ENCODE measurements around the gene CLEC4G. TPM values are rescaled to one million over a fixed set of nuclear protein-coding genes. Genes with fewer than 3 reads are reported as not detected.

Gene CLEC4G
- total and polyA plus RNA-seq, 2 of the 8 experiments (the other 6 are each of a cell fraction or from before 2014, with no cell fraction given), result 0.35 to 2.9 TPM

- no peaks in the 10 kb centered on the region for H3K23me2 ChIP-seq (ENCODE audit: low read depth, low read length)
- no peak overlapping the region for H2BK5ac ChIP-seq (ENCODE audit: low read depth, low read length)
- no peaks in the 10 kb centered on the region for H3K27me3 ChIP-seq (replicated peaks in 1 of 4; ENCODE audit: control insufficient read depth in 3 of 4, extremely low read depth in 1 of 4, insufficient read depth in 3 of 4, low read length in 3 of 4)
- peaks cover 0 to 2% of the 10 kb centered on the region in 2 experiments; a peak in 1 of 4 replicates for H3K9me3 ChIP-seq (ENCODE audit: insufficient read depth in 2 of 2, low read depth in 1 of 2, low read length in 1 of 2)
- no peak overlapping the region for H2AFZ ChIP-seq (ENCODE audit: low read length)
- CTCF ChIA-PET (ENCODE audit: partially characterized antibody), result interaction anchor here (0.7 kb wide), 1 partner anchor 116 kb away, joined by 6 read pairs; no protein-coding TSS in a partner anchor
- H3K27ac ChIP-seq (ENCODE audit: low read depth, low read length), result no peak overlapping the region
- no peak overlapping the region for H2BK20ac ChIP-seq (ENCODE audit: low read length)
- POLR2A ChIA-PET (ENCODE audit: partially characterized antibody), result no interaction called here
- no peak overlapping the region for H2AK5ac ChIP-seq (ENCODE audit: low read depth, low read length)
- H3K18ac ChIP-seq (ENCODE audit: extremely low read depth, low read length), result no peak overlapping the region
- no peak overlapping the region for H3K9ac ChIP-seq (replicated peaks in 1 of 4; ENCODE audit: extremely low read depth in 1 of 4, low read depth in 3 of 4, low read length in 3 of 4)
- no peak overlapping the region for H3K4me2 ChIP-seq (ENCODE audit: insufficient read depth in 1 of 2, low read depth in 2 of 2, low read length in 2 of 2)
- H4K8ac ChIP-seq (ENCODE audit: extremely low read depth, insufficient read depth, low read length), result no peak overlapping the region
- H2BK15ac ChIP-seq (ENCODE audit: low read length), result no peak overlapping the region
- no peak overlapping the region for H3K4me3 ChIP-seq (ENCODE audit: extremely low read depth in 1 of 4, insufficient read depth in 2 of 4, low read depth in 3 of 4, low read length in 4 of 4)
- no peak overlapping the region for H3K14ac ChIP-seq (ENCODE audit: insufficient read length)
- H3K36me3 ChIP-seq (ENCODE audit: control insufficient read depth in 2 of 4, insufficient read depth in 4 of 4, low read length in 3 of 4), result no peaks in the 10 kb centered on the region
- H3K4ac ChIP-seq (replicated peaks; ENCODE audit: insufficient read length, low read depth, low read length), result no peak overlapping the region
- FAIRE-seq, result no peak
- no peak overlapping the region for H3K23ac ChIP-seq (ENCODE audit: insufficient read length)
- no peaks in the 10 kb centered on the region for H3K79me2 ChIP-seq (ENCODE audit: control insufficient read depth in 1 of 2, insufficient read depth in 2 of 2, low read length in 2 of 2)
- H2BK12ac ChIP-seq (ENCODE audit: low read depth, low read length), result no peak overlapping the region
- TF ChIP-seq EGR1 (IDR thresholded peaks at IDR 0.05; ENCODE audit: borderline replicate concordance, low read depth, low read length) (no peak), RAD21 (IDR thresholded peaks at IDR 0.05 in 1 of 2, conservative IDR thresholded peaks at IDR 0.05 in 1 of 2; ENCODE audit: low read depth in 2 of 2, low read length in 2 of 2) (no peak), YY1 (IDR thresholded peaks at IDR 0.05; ENCODE audit: low read depth, low read length) (no peak), SUZ12 (IDR thresholded peaks at IDR 0.05; ENCODE audit: low read length) (no peak), EP300 (IDR thresholded peaks at IDR 0.05; ENCODE audit: borderline replicate concordance in 1 of 2, low read depth in 2 of 2, low read length in 2 of 2) (no peak), E2F6 (IDR thresholded peaks at IDR 0.05) (no peak), SP2 (IDR thresholded peaks at IDR 0.05; ENCODE audit: low read length) (no peak), MAFK (IDR thresholded peaks at IDR 0.05; ENCODE audit: low read depth, low read length) (no peak), SIN3A (conservative IDR thresholded peaks at IDR 0.05 in 1 of 2, IDR thresholded peaks at IDR 0.05 in 1 of 2; ENCODE audit: low read depth in 1 of 2, low read length in 2 of 2) (no peak), TCF12 (IDR thresholded peaks at IDR 0.05; ENCODE audit: low read depth, low read length) (no peak)
- TF ChIP-seq, protein P1, sequence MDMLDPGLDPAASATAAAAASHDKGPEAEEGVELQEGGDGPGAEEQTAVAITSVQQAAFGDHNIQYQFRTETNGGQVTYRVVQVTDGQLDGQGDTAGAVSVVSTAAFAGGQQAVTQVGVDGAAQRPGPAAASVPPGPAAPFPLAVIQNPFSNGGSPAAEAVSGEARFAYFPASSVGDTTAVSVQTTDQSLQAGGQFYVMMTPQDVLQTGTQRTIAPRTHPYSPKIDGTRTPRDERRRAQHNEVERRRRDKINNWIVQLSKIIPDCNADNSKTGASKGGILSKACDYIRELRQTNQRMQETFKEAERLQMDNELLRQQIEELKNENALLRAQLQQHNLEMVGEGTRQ (IDR thresholded peaks at IDR 0.05; ENCODE audit: low read length), result no peak
- WGBS, 2 experiments (ENCODE audit: extremely low coverage in 1 of 2, insufficient coverage in 1 of 2, insufficient read length in 1 of 2, insufficient replicate concordance in 2 of 2, low coverage in 1 of 2, low lambda C conversion rate in 2 of 2, missing lambda C conversion rate in 1 of 2), result 82% methylated on average over 1 of the region's 1 CpG; no CpG with 5 or more reads in 1 of the 2 experiments
- no peak overlapping the region for H4K5ac ChIP-seq (ENCODE audit: insufficient read length, low read depth, low read length)
- no peaks in the 10 kb centered on the region for H4K20me1 ChIP-seq (replicated peaks in 1 of 2; ENCODE audit: control insufficient read depth in 1 of 2, insufficient read depth in 2 of 2, low read length in 2 of 2)
- no peaks in the 10 kb centered on the region for H3K4me1 ChIP-seq (replicated peaks in 1 of 4; ENCODE audit: control insufficient read depth in 3 of 4, insufficient read depth in 4 of 4, low read length in 3 of 4)
- H4K91ac ChIP-seq (replicated peaks; ENCODE audit: insufficient read length, low read length), result no peak overlapping the region
- no peak for DNase-seq (ENCODE audit: low read depth in 1 of 2, low spot score in 2 of 2)
- H3K79me1 ChIP-seq (ENCODE audit: low read depth, low read length), result no peaks in the 10 kb centered on the region
- H2BK120ac ChIP-seq (replicated peaks; ENCODE audit: low read depth, low read length), result no peak overlapping the region
- no peak overlapping the region for H3K56ac ChIP-seq (replicated peaks; ENCODE audit: insufficient read length, low read depth, low read length)
Measured at GRCh38 chr19:7715671-7716070, 16.2 kb downstream of the CLEC4G start.

Measured in H1 (cell line).